Hepatocyte (in vitro differentiated cells): ENCODE measurements around the gene NR3C2. TPM values are rescaled to one million over a fixed set of nuclear protein-coding genes. Genes with fewer than 3 reads are reported as not detected.

Source experiments
- DNase-seq: peaks from one replicate; pipeline ENCODE4 v3.0.0-alpha.2; 2016; ENCODE audit warnings: low spot score
- H2AFZ ChIP-seq: fragments of 200-600 bp; sonication (generic); 2 replicates; pipeline ENCODE4 v1.6.0; 2016; ENCODE audit warnings: antibody characterized with exemption, mild to moderate bottlenecking
- H3K27ac ChIP-seq: fragments of 200-600 bp; sonication (generic); 2 replicates; pipeline ENCODE4 v1.5.1; 2016; ENCODE audit warnings: mild to moderate bottlenecking
- H3K27me3 ChIP-seq: fragments of 200-600 bp; sonication (generic); 2 replicates; pipeline ENCODE4 v1.6.1; 2016
- H3K36me3 ChIP-seq: fragments of 200-600 bp; sonication (generic); replicated peaks from 2 replicates; pipeline ENCODE4 v1.5.1; 2016; ENCODE audit warnings: low read depth; ENCODE audit not compliant: insufficient read depth
- H3K4me1 ChIP-seq: fragments of 200-600 bp; sonication (generic); 2 replicates; pipeline ENCODE4 v1.5.1; 2016; ENCODE audit warnings: mild to moderate bottlenecking, moderate library complexity; ENCODE audit not compliant: insufficient read depth
- H3K4me2 ChIP-seq: fragments of 200-600 bp; sonication (generic); 2 replicates; pipeline ENCODE4 v1.6.0; 2016
- H3K4me3 ChIP-seq: fragments of 200-600 bp; sonication (generic); 2 replicates; pipeline ENCODE4 v1.5.1; 2016; ENCODE audit warnings: mild to moderate bottlenecking
- H3K79me2 ChIP-seq: fragments of 200-600 bp; sonication (generic); 2 replicates; pipeline ENCODE4 v1.6.0; 2017; ENCODE audit warnings: mild to moderate bottlenecking
- H3K9me2 ChIP-seq: fragments of 200-600 bp; sonication (generic); replicated peaks from 2 replicates; pipeline ENCODE4 v1.6.0; 2017; ENCODE audit warnings: mild to moderate bottlenecking; ENCODE audit not compliant: insufficient read depth
- H3K9me3 ChIP-seq: fragments of 200-600 bp; sonication (generic); 2 replicates; pipeline ENCODE4 v1.5.1; 2016; ENCODE audit warnings: low read depth, mild to moderate bottlenecking
- H4K20me1 ChIP-seq: fragments of 200-600 bp; sonication (generic); 2 replicates; pipeline ENCODE4 v1.6.0; 2016; ENCODE audit warnings: mild to moderate bottlenecking; ENCODE audit not compliant: insufficient read depth, poor library complexity, severe bottlenecking
- EZH2 ChIP-seq: fragments of 200-600 bp; sonication (generic); IDR thresholded peaks from 2 replicates; pipeline ENCODE4 v1.6.1; 2016; ENCODE audit warnings: antibody characterized with exemption, mild to moderate bottlenecking, borderline replicate concordance
- EZH2phosphoT487 ChIP-seq: fragments of 200-600 bp; sonication (generic); IDR thresholded peaks from one replicate; pipeline ENCODE4 v1.6.1; 2018; ENCODE audit warnings: antibody characterized with exemption, mild to moderate bottlenecking, low read depth, moderate library complexity; ENCODE audit not compliant: unreplicated experiment, severe bottlenecking
- WGBS: methylation state at CpG from one replicate; pipeline ENCODE4 v1.1.6; 2016; ENCODE audit warnings: low lambda C conversion rate; ENCODE audit errors: missing lambda C conversion rate; 5-methylcytosine and 5-hydroxymethylcytosine counted together
- polyA plus RNA-seq: library from polyadenylated mRNA; unstranded; fragments of >200 nt; fragmentation: Nextera tagmentation; extraction: Ambion mirVana; gene quantifications from 2 replicates; pipeline ENCODE4 v1.2.1, GENCODE V29; 2016
- total RNA-seq: library from RNA; depleted of rRNA; stranded (reverse); fragments of >200 nt; gene quantifications from 2 replicates; pipeline ENCODE4 v1.2.3, GENCODE V29; 2014
- TF ChIP-seq, protein P1 (sequence below): fragments of 200-600 bp; sonication (generic); IDR thresholded peaks from 2 replicates; pipeline ENCODE4 v1.5.1; 2016; ENCODE audit warnings: antibody characterized with exemption, mild to moderate bottlenecking; ENCODE audit not compliant: poor library complexity

NR3C2 gene
- total and polyA plus RNA-seq, 2 experiments from 2014 or later: 2.3 to 7.1 TPM

- H3K79me2 ChIP-seq: no peaks in the 10 kb centered on the region
- no peak overlapping the region for H2AFZ ChIP-seq
- no peaks in the 10 kb centered on the region for H3K9me2 ChIP-seq
- H3K27ac ChIP-seq: no peak overlapping the region
- H3K36me3 ChIP-seq: no peaks in the 10 kb centered on the region
- no peaks in the 10 kb centered on the region for H3K4me1 ChIP-seq
- no peak overlapping the region for H3K4me2 ChIP-seq
- no peak for TF ChIP-seq EZH2phosphoT487
- no peak for TF ChIP-seq EZH2
- TF ChIP-seq, protein P1, sequence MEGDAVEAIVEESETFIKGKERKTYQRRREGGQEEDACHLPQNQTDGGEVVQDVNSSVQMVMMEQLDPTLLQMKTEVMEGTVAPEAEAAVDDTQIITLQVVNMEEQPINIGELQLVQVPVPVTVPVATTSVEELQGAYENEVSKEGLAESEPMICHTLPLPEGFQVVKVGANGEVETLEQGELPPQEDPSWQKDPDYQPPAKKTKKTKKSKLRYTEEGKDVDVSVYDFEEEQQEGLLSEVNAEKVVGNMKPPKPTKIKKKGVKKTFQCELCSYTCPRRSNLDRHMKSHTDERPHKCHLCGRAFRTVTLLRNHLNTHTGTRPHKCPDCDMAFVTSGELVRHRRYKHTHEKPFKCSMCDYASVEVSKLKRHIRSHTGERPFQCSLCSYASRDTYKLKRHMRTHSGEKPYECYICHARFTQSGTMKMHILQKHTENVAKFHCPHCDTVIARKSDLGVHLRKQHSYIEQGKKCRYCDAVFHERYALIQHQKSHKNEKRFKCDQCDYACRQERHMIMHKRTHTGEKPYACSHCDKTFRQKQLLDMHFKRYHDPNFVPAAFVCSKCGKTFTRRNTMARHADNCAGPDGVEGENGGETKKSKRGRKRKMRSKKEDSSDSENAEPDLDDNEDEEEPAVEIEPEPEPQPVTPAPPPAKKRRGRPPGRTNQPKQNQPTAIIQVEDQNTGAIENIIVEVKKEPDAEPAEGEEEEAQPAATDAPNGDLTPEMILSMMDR: no peak
- H4K20me1 ChIP-seq: no peaks in the 10 kb centered on the region
- H3K4me3 ChIP-seq: no peak overlapping the region
- no peaks in the 10 kb centered on the region for H3K9me3 ChIP-seq
- no peaks in the 10 kb centered on the region for H3K27me3 ChIP-seq
- 85% methylated on average over 3 of the region's 3 CpGs for WGBS
- no peak for DNase-seq
These were observed 197.2 kb downstream of the NR3C2 start for GRCh38 chr4:148245015-148245414.

GRCh38 chr4:148243837-148244236 is 198.4 kb downstream of the NR3C2 start:
- Histone ChIP-seq H4K20me1 (no peaks in the 10 kb centered on the region), H3K27ac (no peak overlapping the region), H2AFZ (no peak overlapping the region), H3K27me3 (no peaks in the 10 kb centered on the region), H3K4me1 (no peaks in the 10 kb centered on the region), H3K4me2 (no peak overlapping the region), H3K79me2 (no peaks in the 10 kb centered on the region), H3K36me3 (no peaks in the 10 kb centered on the region), H3K4me3 (no peak overlapping the region), H3K9me3 (no peaks in the 10 kb centered on the region), H3K9me2 (no peaks in the 10 kb centered on the region)
- WGBS: 49% methylated on average over 6 of the region's 6 CpGs
- DNase-seq: no peak
- TF ChIP-seq EZH2 (no peak), EZH2phosphoT487 (no peak)
- TF ChIP-seq, protein P1: no peak

DNA sequence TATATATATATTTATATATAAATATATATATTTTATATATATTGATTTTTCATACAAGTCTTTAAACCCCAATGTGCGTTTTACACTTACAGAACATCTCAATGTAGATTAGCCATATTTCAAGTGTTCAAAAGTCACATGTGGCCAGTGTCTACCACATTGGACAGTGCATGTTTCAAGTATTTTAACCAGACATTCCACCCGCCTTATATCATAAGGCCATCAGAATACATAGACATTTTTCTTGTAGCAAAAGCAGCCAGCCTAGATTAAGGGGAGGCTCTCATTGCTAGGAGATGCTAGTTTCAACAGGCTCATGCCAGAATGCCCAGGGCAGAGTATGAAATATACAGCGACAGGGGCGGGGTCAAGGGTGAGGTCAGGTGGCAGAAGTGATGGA is 202.0 kb downstream of the NR3C2 start:
- no peaks in the 10 kb centered on the region for H3K9me3 ChIP-seq
- 93% methylated on average over 4 of the region's 4 CpGs for WGBS
- no peak for TF ChIP-seq EZH2
- no peaks in the 10 kb centered on the region for H3K27me3 ChIP-seq
- DNase-seq: no peak
- H3K4me1 ChIP-seq: no peaks in the 10 kb centered on the region
- H4K20me1 ChIP-seq: no peaks in the 10 kb centered on the region
- H3K4me3 ChIP-seq: no peak overlapping the region
- no peak overlapping the region for H2AFZ ChIP-seq
- no peak overlapping the region for H3K27ac ChIP-seq
- H3K9me2 ChIP-seq: no peaks in the 10 kb centered on the region
- H3K79me2 ChIP-seq: no peaks in the 10 kb centered on the region
- no peaks in the 10 kb centered on the region for H3K36me3 ChIP-seq
- no peak overlapping the region for H3K4me2 ChIP-seq

- no peak for DNase-seq
These were observed 202.7 kb downstream of the NR3C2 start for GRCh38 chr4:148239494-148239985.

More at GRCh38 chr4:148239494-148239985, 202.7 kb downstream of the NR3C2 start:
- H3K27ac ChIP-seq: no peak overlapping the region
- no peaks in the 10 kb centered on the region for H3K9me3 ChIP-seq
- no peak overlapping the region for H3K4me2 ChIP-seq
- H2AFZ ChIP-seq: no peak overlapping the region
- H3K9me2 ChIP-seq: no peaks in the 10 kb centered on the region
- H3K27me3 ChIP-seq: no peaks in the 10 kb centered on the region
- H3K36me3 ChIP-seq: no peaks in the 10 kb centered on the region
- no peaks in the 10 kb centered on the region for H3K79me2 ChIP-seq
- WGBS: 91% methylated on average over 5 of the region's 5 CpGs
- H3K4me3 ChIP-seq: no peak overlapping the region
- TF ChIP-seq EZH2phosphoT487 (no peak), EZH2 (no peak)
- TF ChIP-seq, protein P1: no peak
- no peaks in the 10 kb centered on the region for H3K4me1 ChIP-seq
- H4K20me1 ChIP-seq: no peaks in the 10 kb centered on the region
